Heart left ventricle (tissue), 13 donors: ENCODE measurements around the gene BRS3.

Experiments used
- CTCF ChIP-seq, 12 donors: fragments of 200-600 bp; sonication (generic) in 4 of 12; IDR thresholded peaks; one replicate each; pipeline versions ENCODE4 v1.5.0 to v1.8.0; 2018 to 2022; ENCODE audit warnings: antibody characterized with exemption in 12 of 12, mild to moderate bottlenecking in 5 of 12
- POLR2A ChIP-seq, 2 donors: fragments of 450-650 bp; IDR thresholded peaks; one replicate each; pipeline ENCODE4 v1.6.1; 2017; ENCODE audit warnings: antibody characterized with exemption in 2 of 2, mild to moderate bottlenecking in 2 of 2, moderate library complexity in 2 of 2
- donor health status: ischemic (EF 13 %, LVEDD 7.1; RV severe dilation, severe dysfunction).
- donor health status: DM: no; HTN: yes; CAD: no.
- donor health status: DM: no; HTN: no; CAD: no.
- donor health status: ischemic (EF 25% LVEDD 6.9; RV normal size, moderate dysfunction).
- donor health status: ischemic (EF 25% LVEDD 5.7; RV mildly dilated, moderate dysfunction).
- donor health status: ischemic (EF 35%, LVEDD 5.7; RV mildly dilated, moderate dysfunction).
- donor health status: nonischemic (EF 11% LVEDD 7.7; RV severe dilation, severe dysfunction).
- donor health status: DM: yes; HTN: yes; CAD: no.
- donor health status: PGD.
- donor health status: ischemic (EF 29% LVEDD 5.4; RV normal size, mild dysfunction).
- donor health status: nonischemic (EF 23%, LVEDD 6.1; RV moderate dilation, normal function).

- TF ChIP-seq CTCF (IDR thresholded peaks at IDR 0.05), result no peak
- TF ChIP-seq POLR2A (IDR thresholded peaks at IDR 0.05), result no peak
Observed at GRCh38 chrX:136540226-136540625, 52.5 kb downstream of the BRS3 start.
